ENCODE data around the gene LDB3.

LDB3 gene

GRCh38 chr10:86652361-86653202 lies 15.7 kb upstream of the LDB3 start:
- no peak for FAIRE-seq

DNA sequence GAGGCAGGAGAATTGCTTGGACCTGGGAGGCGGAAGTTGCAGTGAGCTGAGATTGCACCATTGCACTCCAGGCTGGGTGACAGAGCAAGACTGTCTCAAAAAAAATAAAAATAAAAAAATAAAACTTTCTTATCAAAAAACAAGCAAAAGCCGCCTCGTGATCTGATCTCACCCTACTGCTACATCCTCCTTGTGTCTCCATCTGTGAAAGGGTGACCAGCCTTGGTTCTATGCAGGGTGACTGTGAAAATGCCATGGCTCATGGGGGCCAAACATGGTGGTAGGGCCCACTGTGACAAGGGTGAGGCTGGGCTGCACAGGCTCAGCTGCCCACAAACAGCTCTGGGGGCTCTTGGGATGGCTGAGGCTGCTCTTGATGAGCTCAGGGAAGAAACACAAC lies 14.9 kb upstream of the LDB3 start:
- no peak for FAIRE-seq

DNA sequence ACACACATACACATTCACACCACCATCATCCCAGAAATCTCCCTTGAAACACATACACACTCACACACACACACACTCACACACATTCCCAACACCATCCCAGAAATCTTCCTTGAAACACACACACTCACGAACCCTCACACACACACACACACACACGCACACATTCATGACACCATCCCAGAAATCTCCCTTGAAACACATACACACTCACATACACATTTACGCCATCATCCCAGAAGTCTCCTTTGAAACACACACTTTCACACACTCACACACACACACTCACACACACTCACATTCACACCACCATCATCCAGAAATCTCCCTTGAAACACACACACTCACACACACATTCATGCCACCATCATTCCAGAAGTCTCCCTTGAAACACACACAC lies 14.3 kb upstream of the LDB3 start:
- no peak for FAIRE-seq

DNA sequence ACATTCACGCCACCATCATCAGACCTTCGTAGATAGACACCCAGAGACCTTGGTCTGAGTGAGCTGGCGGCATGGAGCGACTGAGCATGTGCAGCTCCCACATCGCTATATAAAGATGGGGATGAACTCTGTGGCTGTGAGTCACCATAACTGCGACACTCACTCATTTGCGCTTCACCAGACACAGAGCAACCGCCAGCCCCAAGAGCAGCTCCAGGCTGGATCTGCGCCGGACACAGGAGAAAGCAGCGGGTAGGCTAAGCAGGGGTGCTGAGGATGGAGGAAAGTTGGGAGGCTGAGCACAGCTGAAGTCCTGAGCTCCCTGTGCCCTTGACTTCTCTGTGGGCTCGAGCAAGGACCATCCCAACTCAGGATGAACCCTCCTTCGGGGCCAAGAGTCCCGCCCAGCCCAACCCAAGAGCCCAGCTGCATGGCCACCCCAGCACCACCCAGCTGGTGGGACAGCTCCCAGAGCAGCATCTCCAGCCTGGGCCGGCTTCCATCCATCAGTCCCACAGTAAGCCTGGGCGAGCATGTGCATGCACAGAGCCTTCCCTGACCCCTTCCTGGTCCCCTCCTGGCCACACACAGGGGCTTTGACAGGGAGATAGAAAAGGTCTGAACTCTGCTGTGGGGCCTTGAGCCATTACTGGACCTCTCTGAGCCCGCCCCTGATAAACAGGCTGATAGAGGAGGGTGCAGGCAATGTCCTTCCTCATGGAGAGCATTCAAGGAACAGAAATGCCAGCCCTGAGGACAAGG lies 13.7 kb upstream of the LDB3 start, which contains the start of gene OPN4:
Gene OPN4, plus strand, starts transcription at position 137 of the 762 bp plus-strand sequence. Its CDS starts 237 bp downstream, at position 374.
- FAIRE-seq = no peak

- FAIRE-seq = no peak
Measured at GRCh38 chr10:86655173-86655540, 13.2 kb upstream of the LDB3 start.

GRCh38 chr10:86655596-86655995 lies 12.7 kb upstream of the LDB3 start:
- no peak for FAIRE-seq

- FAIRE-seq = no peak
Measured at GRCh38 chr10:86657011-86657395, 11.3 kb upstream of the LDB3 start.

- FAIRE-seq = no peak
Measured at GRCh38 chr10:86657396-86658011, 10.8 kb upstream of the LDB3 start.

- FAIRE-seq = no peak
Measured at GRCh38 chr10:86658261-86658741, 10.0 kb upstream of the LDB3 start.

DNA sequence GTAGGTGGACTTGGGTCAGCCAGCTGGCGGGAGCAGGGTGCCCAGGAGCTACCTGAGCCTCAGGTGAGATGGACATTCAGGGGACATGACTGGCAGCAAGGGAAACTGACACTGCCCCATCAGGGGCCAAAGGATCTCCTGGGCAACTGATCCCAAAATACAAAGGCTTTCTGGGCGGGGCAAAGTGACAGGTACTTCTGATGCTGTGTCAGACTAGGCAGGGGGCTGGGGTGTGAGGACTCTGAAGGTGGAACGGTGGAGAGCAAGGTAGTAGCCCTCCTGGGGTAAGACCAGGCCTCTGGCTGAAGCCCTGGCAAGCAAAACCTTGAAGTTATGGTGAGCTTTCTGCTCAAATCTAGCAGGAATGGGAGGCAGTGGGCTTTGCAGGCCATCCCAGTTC lies 9.6 kb upstream of the LDB3 start:
- FAIRE-seq = no peak

GRCh38 chr10:86659161-86659691 lies 9.1 kb upstream of the LDB3 start:
- FAIRE-seq = no peak

DNA sequence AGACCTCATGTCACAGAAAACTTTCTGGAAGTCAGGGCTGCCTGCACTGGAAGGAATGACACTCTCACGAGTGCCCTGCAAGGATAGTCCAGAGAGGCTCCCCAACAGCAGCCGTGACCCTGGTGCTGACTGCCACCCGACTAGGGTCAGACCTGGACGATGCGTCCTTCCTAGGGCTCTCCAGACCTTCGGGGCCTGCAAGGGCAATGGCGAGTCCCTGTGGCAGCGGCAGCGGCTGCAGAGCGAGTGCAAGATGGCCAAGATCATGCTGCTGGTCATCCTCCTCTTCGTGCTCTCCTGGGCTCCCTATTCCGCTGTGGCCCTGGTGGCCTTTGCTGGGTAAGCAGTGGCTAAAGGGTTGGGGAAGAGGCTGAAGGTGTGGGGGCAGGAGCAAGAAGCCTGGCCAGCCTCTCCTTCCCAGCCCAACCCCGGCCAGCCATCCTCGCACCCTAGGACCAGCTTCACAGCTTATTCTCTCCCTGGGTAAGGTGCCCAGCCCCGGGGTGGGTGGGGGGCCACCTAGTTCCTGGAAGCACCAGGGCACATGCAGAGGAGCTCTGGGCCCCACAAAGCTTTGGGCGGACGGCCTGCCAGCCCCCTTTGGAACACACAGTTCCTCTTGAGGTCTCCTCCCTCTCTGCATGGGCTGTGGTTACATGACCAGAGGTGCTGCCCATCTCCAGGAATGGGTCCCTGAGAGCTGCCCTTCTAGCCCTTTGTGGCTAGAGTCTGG lies 8.4 kb upstream of the LDB3 start:
- FAIRE-seq = no peak

DNA sequence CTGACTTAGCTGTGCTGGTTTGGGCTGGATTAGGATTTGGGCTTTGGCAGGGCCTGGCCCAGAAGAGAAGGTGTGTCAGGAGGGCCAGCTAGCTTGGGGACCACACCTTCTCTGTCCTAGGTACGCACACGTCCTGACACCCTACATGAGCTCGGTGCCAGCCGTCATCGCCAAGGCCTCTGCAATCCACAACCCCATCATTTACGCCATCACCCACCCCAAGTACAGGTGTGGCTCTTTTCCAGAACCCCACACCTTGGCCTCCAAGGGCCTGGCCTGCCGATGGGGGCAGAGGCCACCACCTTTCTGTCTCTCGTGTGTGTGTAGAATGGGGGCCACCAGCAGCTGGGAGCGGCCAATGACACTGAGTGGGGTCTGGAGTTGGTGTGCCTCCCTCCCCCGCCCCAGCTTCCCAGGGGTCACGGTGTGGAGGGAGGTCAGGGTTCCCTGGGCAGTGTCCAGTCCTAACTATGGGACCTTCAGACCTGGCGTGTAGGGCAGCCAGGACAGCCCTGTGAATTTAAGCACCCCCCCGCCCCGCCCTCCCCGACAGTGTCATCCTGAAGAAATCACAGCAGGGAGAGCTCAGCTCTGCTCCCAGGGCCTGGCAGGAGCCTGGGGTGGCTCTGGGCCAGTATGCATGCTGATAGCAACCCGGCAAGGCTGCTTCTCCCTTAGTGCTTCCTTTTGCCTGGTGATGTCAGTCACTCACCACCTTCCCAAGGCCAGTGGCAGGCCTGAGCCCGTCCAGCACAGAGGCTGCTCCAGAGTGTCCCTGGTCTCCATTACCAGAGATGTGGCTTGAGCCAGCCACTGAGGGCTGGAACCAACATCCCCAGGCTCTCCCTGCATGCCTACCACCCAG lies 6.9 kb upstream of the LDB3 start:
- no peak for FAIRE-seq

DNA sequence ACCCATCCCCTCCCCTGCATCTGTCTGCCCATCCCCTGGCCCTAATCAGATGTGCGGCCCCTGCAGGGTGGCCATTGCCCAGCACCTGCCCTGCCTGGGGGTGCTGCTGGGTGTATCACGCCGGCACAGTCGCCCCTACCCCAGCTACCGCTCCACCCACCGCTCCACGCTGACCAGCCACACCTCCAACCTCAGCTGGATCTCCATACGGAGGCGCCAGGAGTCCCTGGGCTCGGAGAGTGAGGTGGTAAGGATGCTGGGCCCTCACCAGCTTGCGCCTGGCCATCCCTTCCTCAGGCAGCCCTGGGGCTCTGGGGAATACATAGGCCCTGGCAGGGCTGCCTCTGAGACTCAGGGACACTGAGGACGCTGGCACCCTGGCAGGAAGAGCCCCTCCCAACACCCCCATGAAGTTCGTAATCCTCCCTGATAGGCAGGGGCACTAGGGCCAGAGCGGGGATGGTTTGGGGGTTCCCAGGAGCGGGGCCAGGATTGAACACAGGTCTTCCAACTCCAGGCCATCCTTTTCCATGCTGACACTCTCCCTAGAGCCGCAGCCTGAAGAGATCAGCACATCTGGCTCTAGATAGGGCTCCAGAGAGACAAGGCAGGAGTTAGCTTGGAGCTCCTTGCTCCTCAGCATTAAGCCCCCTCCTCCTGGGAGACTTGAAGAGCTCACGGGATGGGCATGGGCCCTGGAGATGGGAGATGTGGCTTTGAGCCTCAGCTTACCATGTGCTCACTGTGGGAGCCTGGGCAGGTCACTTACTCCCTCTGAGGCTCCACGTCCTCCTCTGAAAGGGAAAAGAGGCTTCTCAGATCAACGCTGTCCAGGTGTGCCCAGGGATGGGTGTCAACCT lies 5.9 kb upstream of the LDB3 start:
- no peak for FAIRE-seq

- no peak for FAIRE-seq
Measured at GRCh38 chr10:86663046-86663345, 5.3 kb upstream of the LDB3 start.

DNA sequence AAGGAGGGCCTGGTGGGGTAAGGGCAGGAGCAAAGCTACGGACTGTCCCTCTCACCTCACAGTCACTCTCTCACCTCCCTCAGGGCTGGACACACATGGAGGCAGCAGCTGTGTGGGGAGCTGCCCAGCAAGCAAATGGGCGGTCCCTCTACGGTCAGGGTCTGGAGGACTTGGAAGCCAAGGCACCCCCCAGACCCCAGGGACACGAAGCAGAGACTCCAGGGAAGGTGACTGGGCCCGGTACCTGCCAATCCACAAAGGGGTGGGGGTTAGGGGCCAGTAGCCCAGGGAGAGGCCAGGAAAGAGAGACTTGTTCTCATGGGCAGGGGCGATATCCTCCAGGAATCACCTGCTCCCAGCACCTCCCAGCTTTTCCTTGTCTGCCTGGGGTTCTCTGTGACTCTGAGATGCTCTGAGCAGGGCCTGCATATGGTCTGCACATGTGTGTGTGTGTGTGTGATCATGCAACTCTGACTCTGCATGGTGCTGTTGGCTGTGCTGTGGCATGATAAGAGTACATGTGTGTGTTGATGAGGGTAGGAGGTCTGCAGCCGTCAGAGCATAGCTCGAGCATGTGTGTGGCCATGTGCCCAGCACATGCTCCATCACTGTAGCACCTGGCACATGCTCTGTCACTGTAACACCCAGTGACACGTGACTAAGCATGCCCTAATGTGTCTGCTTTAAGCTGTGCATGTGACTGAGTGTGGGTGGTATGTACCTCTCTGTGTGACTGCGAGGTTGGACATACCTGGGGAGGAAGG lies 4.6 kb upstream of the LDB3 start:
- FAIRE-seq = no peak

DNA sequence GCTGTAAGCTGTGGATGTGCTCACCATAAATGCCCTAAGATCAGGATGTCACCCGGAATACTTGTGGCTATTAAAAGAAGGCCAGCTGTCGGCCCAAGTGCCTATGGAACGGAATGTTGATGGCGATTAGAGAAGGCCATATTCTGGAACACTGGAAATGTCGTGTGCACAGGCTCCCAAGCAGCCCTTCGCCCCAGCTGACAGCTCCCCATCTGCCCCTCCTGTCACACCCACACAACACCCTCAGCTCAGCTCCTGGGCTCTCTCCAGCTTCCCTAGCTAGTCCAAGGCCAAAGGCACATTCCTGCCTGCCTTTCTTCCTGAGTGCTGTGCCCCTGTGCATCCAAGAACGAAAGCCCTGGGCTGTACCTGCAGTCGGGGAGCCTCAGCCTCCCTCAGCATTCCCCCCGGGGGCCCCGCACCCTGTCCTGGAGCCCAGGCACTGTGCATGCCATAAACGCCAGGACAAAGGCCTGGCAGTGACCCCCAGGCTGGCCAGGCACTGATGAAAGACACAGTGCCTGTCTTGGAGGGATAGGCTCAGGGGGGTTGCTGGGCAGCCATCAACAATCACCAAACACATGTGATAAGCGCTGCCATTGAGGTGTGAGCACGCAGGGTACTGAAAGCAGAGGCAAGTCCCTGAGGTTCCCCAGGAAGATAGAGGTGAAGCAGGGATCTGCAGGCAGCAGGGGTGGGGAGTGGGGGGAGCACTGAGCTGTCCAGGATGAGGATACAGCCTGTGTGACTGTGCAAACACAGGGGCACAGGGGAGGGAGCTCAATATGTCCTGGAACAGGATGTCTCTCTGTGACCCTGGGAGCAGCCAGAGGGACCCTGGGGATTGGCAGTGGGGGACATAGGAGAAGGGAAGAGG lies 3.7 kb upstream of the LDB3 start:
- no peak for FAIRE-seq

DNA sequence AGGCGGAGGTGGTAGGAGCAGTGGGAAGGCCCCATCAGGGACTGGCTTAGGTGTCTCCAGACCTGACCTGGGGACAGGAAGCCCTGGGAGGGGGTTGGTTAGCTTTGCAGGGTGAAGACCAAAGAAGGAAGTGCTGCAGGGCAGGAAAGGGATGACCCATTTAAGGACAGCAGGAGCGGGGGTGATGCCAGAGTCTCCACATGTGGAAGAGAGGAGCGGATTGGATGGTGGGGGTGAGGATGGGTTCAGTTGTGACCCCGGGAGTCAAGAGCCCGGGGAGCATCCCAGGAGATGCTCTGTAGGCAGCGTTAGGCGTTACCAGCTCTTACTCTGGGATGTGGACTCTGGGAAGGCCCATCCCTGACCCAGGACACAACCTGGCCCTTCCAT lies 3.1 kb upstream of the LDB3 start:
- FAIRE-seq = no peak

DNA sequence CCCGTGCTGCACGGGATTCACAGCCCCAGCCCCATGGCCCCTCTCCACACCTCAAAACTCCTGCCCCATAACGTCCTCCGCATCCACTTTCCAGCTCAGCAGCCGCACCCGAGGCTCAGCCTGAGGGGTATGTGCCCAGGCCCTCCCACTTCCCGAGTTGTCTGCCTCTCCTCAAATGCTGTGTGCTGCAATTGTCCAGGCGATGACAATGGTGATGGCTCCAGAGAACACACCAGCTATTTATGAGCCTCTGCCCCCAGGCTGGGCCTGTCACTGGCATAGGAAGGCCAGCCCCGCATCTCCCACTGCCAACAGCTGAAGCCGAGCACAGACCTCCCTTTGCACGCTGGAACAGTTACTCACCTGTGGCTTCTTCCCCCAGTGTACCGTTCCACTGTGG lies 2.4 kb upstream of the LDB3 start:
- FAIRE-seq = no peak
